Renal pelvis (tissue), 4 donors: Measurements from ENCODE around the gene THAP7. TPM values are rescaled to one million over a fixed set of nuclear protein-coding genes. Genes with fewer than 3 reads are reported as not detected.
"Not testable (repeated sequence)": the region's sequence is repeated elsewhere in the genome, so short reads cannot be mapped to it uniquely, and the experiment has no call there.

ENCODE experiments used
- DNase-seq: peaks from one replicate; pipeline ENCODE4 v3.0.0-alpha.2; 2013
- polyA plus RNA-seq, 3 donors: library from polyadenylated mRNA; unstranded; fragments of 120-200 nt; gene quantifications; one replicate each; pipeline ENCODE4 v1.2.1, GENCODE V29; 2013; ENCODE audit not compliant: insufficient read length in 3 of 3

THAP7 gene
- polyA plus RNA-seq, 3 donors, result 18.2 to 23.8 (median 22.4) TPM

DNA sequence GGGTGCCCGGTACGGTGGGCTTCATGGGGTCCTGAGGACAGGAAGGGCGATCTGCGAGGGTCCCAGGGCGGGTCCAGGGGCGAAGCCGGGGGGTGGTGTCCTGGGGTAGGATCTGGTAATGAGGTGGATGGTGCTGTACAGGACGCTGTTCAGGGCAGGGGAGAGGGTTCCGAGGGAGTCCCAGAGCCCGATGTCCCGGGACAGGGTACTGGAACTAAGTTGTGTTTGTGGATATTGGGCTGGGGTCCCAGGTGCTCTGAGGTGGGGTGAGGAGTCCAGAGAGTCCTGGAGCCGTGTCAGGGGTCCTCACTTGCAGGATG lies 19.4 kb downstream of the THAP7 start:
- no peak for DNase-seq

DNA sequence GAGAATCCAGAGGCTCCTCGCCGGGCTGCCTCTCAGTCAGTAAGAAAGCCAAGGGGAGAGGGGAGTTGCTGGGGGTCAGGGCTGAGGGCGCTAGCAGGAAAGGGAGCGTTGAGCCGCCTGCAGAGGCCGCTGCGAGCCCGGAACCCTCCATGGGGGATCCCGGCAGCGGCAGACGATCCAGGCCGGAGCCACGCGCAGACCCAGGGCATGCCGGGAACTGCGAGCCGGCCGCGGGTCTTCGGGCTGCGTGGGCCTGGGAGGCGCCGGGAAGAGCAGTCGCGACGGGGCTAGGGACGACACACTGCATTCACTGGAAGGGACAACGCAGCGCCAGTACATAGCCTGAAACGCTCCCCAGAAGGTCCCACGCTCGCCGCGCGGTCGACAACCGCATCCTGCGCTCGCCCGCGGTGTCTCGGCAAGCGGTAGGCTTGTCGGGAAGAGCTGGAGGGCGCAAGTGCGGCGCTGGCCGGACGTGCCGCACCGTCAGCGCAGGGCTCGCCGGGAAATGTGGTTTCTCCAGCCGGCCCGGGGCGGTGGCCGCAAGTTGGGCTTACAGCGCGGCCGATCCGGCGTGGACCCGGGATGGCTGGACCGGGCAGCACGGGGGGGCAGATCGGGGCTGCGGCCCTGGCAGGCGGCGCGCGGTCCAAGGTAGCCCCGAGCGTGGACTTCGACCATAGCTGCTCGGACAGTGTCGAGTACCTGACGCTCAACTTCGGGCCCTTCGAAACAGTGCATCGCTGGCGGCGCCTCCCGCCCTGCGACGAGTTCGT lies 19.9 kb downstream of the THAP7 start, which contains the start of gene LZTR1:
Gene LZTR1 (plus strand): TSS at position 511 of the 776 bp plus-strand sequence. CDS start 75 bp downstream, at position 586.
- peak; percentile 81 for DNase-seq

DNA sequence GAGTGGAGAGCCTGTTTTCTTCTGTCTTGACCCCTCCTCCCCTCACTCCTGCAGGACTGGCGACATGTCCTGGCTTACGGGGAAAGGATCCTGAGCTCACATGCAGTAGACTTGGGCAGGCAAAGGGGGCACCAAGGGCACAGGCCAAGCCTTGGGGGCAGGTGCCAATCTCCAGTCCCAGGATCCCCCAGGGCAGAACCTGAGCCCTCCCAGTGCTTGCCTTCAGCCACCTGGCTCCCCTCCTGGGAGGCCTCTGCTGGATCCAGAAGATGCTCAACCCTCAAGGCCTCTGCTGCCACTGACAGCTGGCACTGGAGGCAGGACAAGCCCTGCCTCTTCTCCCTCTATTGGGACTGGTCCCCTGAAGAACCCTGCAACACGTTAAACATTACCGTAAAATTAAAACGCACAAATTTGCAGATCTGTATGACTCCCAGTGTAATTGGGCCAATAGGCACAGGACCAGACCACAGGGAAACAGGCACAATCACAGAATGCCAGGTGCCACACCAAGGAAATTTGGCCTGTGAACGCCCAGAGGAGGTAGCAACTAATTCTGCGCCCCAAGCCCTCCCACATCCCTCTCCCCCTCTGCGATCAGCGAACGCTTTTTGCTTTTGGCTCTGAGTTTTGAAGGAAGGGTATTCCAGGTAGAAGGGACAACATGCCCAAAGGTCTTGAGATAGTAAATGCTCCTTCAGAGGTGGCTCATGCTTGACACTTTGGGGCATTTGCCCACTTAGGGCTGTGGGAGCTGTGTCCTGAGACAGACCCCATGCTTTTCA lies 20.8 kb downstream of the THAP7 start:
- no peak for DNase-seq

DNA sequence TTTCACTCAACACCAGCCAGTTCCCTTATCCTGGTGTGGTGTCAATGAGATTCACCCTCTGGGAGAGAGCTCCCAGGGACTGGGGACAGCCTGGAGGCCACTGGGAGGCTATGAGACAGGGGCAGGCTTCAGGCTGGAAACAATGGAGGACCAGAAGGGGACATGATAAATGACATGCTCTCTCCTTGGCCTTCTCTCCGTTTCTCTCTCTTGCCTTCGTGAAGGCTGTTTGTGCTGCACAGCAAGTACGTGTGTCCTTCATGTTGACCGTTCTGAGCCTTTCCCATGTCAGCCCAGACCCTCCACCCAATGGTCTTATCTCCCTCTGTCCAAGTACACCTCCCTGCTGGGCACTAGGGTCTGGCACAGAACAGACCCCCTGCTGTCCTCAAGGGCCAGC lies 21.4 kb downstream of the THAP7 start:
- no peak for DNase-seq

DNA sequence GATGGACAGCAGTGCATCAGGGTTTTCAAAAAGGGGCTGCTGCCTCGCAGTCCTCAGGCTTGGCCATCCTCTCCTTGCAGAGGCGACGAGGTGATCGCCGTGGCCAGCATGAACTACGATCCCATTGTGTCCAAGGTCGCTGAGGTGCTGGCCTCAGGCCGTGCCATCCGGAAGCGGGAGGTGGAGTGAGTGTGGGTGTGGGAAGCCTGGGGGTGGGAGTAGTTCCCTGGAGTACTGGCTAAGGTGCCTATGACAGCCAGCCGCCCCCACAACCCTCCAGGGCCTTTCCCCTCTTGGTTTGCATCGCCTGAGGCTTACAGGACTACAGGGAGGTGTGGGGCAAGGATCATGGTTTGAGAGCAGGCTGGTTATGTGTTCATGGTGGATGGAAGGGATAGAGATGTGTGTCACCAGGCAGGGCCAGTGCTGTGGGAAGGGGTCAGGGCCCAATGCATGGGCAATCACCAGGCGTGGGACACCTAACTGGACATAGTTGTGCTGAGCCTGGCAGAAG lies 21.9 kb downstream of the THAP7 start:
- no peak for DNase-seq

DNA sequence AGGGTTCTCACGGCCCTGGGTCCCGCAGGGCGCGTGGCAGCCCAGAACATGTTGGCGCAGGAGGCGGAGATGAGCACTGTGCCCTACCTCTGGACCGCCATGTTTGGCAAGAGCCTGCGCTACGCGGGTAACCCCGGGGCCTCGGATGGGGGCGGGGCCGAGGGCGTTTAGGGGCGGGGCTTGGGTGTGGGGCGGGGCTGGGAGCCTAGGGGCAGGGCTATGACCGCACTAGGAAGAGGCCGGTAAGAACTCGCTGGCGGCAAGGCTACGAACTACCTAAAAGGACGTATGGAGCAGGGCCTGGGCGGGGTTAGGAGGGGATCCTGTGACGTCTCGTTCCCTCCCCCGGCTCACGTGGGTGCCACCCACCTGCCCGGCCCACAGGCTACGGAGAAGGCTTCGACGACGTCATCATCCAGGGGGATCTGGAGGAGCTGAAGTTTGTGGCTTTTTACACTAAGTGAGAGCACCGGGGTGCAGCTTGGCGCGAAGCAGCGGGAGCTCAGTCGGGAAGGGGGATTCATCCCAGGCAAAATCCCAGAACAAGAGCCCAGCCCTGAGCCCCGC lies 22.6 kb downstream of the THAP7 start:
- peak; percentile 76 for DNase-seq

DNA sequence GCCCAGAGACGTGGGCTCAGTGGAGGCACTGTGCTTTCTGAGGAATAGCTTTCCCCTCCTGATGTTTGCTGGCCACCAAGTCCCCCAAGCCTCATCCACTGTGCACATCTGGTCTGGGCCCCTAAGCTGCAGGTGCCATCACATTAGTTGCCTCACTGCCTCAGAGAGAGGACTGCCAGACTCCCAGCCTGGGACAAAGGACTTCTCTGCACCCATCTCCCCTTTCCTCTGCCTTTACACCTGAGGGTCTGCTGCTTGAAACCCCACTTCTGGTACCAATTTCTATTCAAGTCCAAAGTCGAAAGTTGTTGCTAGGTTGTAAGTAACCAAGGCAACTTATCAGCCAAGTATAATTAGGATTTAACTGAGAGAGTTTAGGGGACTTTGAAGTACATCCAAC lies 23.5 kb downstream of the THAP7 start:
- DNase-seq, result no peak

DNA sequence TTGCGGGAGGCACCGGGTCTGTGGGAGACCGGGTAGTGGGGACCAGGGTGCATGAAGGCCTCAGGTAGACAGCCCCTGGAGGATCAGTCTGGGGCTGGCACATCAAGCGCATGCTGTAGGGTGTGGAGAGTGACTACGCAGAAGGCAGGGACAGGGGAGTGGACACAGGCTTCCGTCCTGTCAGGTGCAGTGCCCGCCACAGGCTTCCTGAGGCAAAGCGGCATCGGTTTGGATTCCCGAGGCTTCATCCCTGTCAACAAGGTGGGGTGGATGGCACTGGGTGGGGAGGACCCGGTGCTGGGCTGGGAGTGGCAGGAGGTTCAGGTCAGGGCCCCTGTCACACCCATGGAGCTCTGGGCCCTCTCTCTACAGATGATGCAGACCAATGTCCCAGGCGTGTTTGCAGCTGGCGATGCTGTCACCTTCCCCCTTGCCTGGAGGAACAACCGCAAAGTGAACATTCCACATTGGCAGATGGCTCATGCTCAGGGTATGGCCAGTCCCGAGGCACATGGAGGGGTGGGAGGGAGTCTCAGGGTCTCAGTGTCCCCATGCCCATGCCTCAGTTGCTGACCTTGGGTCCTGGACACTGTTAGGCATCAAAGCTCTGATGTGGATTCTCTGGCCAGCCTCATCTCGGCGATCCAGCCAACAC lies 24.3 kb downstream of the THAP7 start:
- DNase-seq, result no peak

DNA sequence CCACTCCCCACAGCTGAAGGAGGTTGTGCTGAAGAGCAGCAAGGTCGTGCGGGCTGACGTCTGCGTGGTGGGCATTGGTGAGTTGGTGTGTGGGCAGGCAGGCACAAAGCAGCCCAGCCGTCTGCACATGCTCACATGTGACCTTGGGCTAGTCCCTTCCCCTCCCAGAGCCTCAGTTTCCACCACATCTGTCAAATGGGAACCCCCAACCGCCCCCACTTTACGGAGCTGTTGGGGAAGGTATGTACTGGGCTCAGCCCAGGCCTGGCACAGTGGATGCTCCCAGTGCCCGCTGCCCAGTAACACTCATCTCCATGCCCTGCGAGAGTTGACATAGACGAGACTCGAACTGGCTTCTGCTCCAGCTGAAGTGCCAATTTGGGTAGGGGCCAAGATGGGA lies 24.9 kb downstream of the THAP7 start:
- no peak for DNase-seq

DNA sequence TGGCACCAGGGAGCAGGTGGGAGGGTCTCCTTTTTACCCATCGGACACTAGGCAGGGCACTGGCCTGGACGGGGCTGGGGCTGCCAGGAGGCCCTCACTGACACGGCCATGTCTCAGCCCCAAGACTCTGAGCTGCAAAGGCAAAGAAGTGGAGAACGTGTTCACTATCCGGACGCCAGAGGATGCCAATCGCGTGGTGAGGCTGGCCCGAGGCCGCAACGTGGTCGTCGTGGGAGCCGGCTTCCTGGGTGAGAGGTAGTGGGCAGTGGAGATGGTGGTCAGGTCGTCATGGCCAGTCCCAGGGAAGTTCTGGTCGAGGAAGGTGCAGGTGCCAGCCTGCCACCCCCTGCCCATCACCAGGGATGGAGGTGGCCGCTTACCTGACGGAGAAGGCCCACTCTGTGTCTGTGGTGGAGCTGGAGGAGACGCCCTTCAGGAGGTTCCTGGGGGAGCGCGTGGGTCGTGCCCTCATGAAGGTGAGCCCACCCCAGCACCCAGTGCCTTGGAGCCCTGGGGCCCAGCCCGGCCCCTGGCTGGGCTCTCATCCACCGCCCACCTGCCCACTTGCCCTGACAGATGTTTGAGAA lies 25.5 kb downstream of the THAP7 start:
- DNase-seq, result no peak

DNA sequence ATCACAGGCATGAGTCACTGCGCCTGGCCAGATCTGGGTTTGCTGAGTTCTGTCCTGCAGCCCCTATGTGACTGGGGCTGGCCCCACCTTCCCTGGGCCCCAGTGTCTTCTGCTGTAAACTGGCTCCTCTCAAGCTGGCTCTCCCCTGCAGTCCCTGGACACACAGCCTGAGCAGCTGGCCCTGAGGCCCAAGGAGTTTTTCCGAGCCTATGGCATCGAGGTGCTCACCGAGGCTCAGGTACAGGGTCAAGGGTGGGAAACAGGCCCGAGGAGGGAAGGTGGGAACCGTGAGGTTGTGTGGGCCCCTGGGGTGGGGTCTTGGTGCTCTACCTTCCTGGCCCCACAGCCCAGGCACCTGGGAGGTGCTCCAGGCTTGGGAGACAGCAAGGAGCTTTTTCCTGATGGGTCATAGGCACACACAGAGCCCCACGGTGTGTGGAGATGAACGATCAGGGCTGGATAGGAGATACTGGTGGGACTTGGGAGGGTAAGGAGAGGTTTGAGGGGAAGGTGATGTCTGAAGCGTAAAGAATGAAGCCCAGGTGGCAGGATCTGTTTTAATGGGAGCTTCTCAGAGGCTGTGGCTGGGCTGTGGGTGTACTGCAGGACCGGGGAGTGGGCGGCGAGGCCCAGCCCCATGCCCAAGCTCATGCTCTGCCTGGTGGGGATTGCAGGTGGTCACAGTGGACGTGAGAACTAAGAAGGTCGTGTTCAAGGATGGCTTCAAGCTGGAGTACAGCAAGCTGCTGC lies 26.2 kb downstream of the THAP7 start:
- no peak for DNase-seq

DNA sequence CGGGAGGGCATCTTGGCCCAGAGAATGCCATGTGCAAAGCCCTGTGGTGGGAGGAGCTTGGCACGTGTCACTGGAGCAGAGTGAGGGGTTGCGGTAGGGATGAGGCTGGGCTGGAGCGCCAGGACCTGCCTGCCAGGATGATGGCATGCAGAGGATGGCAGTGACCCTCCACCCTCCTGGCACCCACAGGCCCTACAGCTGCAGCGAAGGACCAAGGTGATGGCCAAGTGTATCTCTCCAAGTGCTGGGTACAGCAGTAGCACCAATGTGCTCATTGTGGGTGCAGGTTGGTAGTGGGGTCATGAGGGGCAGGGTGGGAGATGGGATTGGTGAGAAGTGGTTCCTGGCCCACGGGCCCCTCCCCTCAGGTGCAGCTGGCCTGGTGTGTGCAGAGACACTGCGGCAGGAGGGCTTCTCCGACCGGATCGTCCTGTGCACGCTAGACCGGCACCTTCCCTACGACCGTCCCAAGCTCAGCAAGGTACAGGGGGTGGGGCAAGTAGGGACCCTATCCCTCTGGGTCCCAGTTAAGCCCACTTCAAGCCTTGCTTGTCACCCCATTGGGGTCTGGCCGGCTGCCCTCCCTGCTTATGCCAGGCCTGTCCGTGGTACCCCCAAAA lies 27.5 kb downstream of the THAP7 start:
- no peak for DNase-seq

DNA sequence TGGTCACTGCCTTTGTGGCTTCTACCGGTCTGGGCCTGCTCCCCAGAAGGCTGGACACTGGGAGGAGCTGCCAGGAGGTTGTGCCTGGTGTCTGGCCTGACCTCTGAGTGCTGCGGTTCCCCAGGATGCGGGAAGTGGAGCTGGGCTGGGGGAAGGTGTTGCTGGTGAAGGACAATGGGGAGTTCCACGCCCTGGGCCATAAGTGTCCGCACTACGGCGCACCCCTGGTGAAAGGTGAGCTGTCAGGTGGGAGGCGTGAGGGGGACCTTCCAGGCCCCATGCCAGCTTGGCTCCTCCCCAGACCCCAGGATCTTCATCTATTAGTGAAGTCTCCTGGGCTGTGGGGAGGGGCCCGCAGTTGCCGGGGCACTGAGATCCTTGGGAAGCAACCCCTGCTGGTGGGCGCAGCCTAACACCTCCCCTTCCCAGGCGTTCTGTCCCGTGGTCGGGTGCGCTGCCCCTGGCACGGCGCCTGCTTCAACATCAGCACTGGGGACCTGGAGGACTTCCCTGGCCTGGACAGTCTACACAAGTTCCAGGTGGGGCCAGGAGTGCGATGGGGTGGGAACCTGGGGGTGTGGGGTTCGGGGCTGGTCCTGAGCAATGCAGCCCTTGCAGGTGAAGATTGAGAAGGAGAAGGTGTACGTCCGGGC lies 28.2 kb downstream of the THAP7 start:
- DNase-seq, result no peak

DNA sequence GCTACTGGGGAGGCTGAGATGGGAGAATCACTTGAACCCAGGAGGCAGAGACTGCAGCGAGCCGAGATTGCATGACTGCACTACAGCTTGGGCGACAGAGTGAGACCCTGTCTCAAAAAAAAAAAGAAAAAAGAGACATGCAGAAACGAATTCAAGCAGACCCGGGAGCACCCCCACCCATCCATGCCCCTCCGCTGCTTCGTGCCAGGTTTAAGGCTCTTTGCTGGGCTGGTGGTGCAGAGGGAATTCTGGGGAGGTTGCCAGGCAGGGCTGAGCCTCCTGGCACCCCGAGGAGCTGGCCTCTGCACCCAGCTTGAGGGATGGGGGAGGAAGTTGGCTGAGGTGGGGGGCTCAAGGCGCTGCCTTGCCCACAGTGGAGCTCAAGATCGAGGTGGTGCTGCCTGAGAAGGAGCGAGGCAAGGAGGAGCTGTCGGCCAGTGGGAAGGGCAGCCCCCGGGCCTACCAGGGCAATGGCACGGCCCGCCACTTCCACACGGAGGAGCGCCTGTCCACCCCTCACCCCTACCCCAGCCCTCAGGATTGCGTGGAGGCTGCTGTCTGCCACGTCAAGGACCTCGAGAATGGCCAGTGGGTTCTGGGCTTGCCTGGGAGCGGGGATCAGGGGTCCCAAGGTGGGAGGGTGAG lies 28.9 kb downstream of the THAP7 start:
- no peak for DNase-seq

DNA sequence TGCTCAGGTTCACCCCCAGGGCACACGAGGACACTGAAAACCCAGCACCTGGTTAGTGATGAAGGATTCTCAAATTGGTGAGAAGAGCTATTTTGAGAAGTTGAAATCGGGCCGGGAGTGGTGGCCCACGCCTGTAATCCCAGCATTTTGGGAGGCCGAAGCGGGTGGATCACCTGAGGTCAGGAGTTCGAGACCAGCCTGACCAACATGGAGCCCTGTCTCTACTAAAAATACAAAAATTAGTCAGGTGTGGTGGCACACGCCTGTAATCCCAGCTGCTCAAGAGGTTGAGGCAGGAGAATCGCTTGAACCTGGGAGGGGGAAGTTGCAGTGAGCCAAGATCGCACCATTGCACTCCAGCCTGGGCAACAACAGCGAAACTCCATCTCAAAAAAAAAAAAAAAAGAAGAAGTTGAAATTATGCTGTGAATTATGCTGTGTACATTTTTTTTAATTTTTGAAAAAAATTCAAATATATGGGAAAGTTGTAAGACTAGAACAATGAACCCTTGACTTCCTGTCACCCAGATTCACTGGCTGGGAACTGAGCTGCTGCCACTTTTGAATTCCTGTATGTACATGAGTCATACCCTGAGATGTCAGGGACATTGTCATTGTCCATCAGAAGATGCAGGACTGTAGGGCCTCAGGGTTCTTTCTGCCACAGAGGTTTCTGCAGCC lies 29.8 kb downstream of the THAP7 start:
- DNase-seq, result not testable (repeated sequence)

DNA sequence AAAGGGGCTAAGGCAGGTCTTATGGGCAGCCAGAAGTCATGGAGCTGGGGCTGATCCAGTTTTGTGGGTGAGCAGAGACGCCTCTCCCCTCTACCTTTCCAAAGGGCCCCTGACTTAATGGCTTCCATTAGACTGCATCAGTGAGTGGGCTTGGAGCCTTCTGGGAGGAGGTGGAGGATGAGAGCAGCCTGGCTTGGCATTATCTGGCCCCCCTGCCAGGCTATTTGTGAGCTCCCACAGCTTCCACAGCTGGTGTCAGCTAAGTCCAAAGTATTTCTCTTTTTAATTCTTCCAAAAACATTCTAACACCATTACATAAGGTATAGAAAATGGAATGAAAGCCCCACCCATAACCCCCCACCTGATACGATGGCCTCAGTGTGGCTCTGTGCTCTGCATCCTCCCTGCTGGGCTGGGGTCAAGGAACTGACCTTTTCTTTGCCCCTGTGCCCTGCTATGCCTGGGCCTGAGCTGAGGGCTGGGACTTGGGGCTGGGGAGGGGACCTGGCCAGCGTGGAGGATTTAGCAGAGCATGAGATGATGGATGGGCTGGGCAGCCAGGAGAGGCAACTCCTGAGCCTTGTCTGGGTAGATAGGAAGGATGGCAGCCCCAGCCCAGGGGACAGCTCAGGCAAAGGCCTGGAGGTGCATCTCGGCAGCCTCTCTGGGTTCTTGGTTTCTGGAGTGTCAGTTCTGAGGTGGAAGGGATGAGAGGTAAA lies 30.8 kb downstream of the THAP7 start:
- DNase-seq, result no peak

DNA sequence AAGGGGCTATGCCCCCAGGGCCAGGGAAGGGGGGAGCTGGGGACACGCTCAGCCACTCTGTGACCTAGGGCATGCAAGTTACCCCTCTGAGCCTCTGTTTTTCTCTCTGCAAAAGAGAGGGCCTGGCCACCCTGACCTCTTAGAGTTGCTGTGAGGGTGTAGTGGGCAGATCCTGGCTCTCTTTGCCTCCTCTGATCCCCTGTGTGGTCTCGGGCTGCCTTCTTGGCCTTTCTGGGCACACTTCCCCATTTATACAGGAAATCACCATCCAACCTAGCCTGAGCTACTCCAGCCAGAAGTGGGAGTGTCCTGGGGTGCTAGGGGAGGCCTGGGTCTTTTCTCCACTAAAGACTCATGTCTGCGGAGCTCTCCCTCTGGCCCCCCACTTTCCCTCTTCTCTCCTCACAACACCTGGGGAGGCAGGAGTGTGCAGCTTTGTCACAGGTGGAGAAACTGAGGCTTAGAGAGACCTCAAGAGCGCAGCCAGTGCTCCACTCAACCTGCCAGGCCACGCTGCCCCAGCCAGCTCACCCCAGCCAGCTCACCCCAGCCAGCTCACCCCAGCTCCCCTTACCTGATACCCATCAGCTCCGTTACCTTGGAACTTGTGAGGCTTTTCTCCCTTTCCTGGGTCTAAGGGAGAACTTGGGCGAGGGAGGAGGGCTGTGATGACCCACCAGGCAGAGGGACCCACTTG lies 33.5 kb downstream of the THAP7 start:
- DNase-seq, result no peak
